ENCODE results near the gene CCR5AS.

- no peak for TF ChIP-seq CTCF (IDR thresholded peaks at IDR 0.05)
- no peak for TF ChIP-seq ESRRA (CRISPR knock-in tag; IDR thresholded peaks at IDR 0.05; ENCODE audit: borderline replicate concordance)
- no peak for TF ChIP-seq E2F1 (CRISPR knock-in tag; IDR thresholded peaks at IDR 0.05)
- TF ChIP-seq, protein P1, sequence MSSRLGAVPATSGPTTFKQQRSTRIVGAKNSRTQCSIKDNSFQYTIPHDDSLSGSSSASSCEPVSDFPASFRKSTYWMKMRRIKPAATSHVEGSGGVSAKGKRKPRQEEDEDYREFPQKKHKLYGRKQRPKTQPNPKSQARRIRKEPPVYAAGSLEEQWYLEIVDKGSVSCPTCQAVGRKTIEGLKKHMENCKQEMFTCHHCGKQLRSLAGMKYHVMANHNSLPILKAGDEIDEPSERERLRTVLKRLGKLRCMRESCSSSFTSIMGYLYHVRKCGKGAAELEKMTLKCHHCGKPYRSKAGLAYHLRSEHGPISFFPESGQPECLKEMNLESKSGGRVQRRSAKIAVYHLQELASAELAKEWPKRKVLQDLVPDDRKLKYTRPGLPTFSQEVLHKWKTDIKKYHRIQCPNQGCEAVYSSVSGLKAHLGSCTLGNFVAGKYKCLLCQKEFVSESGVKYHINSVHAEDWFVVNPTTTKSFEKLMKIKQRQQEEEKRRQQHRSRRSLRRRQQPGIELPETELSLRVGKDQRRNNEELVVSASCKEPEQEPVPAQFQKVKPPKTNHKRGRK (CRISPR knock-in tag; IDR thresholded peaks at IDR 0.05; ENCODE audit: borderline replicate concordance): no peak
- no peak for TF ChIP-seq TP53 (CRISPR knock-in tag; IDR thresholded peaks at IDR 0.05)
- TF ChIP-seq ZNF232 (CRISPR knock-in tag; IDR thresholded peaks at IDR 0.05): no peak
- TF ChIP-seq, protein P2, sequence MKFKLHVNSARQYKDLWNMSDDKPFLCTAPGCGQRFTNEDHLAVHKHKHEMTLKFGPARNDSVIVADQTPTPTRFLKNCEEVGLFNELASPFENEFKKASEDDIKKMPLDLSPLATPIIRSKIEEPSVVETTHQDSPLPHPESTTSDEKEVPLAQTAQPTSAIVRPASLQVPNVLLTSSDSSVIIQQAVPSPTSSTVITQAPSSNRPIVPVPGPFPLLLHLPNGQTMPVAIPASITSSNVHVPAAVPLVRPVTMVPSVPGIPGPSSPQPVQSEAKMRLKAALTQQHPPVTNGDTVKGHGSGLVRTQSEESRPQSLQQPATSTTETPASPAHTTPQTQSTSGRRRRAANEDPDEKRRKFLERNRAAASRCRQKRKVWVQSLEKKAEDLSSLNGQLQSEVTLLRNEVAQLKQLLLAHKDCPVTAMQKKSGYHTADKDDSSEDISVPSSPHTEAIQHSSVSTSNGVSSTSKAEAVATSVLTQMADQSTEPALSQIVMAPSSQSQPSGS (CRISPR knock-in tag; IDR thresholded peaks at IDR 0.05; ENCODE audit: borderline replicate concordance, low read depth): no peak
- TF ChIP-seq FOXP4 (CRISPR knock-in tag; IDR thresholded peaks at IDR 0.05): no peak
- no peak for TF ChIP-seq PRRX2 (CRISPR knock-in tag; IDR thresholded peaks at IDR 0.05)
- no peak for TF ChIP-seq CREM (CRISPR knock-in tag; IDR thresholded peaks at IDR 0.05)
- TF ChIP-seq CDX4 (CRISPR knock-in tag; IDR thresholded peaks at IDR 0.05; ENCODE audit: borderline replicate concordance): no peak
- no peak for TF ChIP-seq GTF2I (CRISPR knock-in tag; conservative IDR thresholded peaks at IDR 0.05)
Measured at GRCh38 chr3:46381625-46382024, 25.2 kb downstream of the CCR5AS start.
